Fibroblast of skin of back (primary cell): Measurements from ENCODE around the gene GUCA2B. TPM values are rescaled to one million over a fixed set of nuclear protein-coding genes. Genes with fewer than 3 reads are reported as not detected.
A peak's percentile ranks its signal among the peaks of the same experiment; 100 is the strongest.

Experiments
- DNase-seq: peaks from one replicate; pipeline ENCODE4 v3.0.0-alpha.2; 2013
- polyA plus RNA-seq, 2 experiments: library from polyadenylated mRNA; unstranded; fragments of 120-200 nt; gene quantifications; one replicate each; pipeline ENCODE4 v1.2.1, GENCODE V29; 2013; ENCODE audit not compliant: insufficient read length in 2 of 2

GUCA2B gene
- not detected for polyA plus RNA-seq (2013, experiment 1 of 2; ENCODE audit: insufficient read length)
- polyA plus RNA-seq (2013, experiment 2 of 2; ENCODE audit: insufficient read length): not detected

GRCh38 chr1:42152907-42153600 lies at the start of gene GUCA2B:
TSS of gene GUCA2B (plus strand) at chr1:42153410. CDS start at chr1:42153451, 41 bp downstream.
- no peak for DNase-seq

DNA sequence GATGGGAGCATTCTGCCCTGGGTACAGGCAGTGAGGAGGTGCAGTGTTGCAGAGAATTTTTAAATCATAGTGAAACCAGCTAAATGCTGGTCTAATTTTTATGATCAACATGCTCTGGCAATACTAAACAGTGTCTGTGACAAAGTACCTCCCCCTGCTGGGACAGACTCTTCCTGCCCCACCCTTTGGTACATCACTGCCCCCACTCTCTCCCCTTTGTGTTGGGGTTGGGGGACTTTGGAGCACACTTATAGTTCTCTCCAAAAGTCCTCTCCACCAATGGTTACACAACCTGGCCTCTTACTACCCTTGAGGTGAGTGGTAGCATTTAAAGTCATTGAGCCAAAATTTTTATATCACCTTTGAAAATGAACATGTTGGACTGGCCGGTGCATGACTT lies 48.2 kb upstream of the GUCA2B start:
- DNase-seq: no peak

DNA sequence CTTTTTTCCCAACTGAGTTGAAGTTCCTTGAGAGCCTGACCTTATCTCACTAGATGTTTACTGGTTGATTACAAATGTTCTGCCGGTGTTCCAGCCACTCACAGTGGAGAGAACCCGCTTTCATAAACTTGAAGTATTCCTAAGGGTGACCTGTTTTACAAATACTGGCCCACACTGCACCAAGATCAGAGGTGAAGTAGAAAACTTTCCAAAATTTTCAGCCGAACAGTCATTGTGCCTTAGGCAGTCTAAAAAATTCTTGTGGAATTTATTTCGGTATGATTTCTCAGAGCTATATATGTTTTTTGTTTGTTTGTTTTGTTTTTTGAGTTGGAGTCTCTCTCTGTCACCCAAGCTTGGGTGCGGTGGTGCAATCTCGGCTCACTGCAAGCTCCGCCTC lies 44.9 kb upstream of the GUCA2B start:
- no peak for DNase-seq

DNA sequence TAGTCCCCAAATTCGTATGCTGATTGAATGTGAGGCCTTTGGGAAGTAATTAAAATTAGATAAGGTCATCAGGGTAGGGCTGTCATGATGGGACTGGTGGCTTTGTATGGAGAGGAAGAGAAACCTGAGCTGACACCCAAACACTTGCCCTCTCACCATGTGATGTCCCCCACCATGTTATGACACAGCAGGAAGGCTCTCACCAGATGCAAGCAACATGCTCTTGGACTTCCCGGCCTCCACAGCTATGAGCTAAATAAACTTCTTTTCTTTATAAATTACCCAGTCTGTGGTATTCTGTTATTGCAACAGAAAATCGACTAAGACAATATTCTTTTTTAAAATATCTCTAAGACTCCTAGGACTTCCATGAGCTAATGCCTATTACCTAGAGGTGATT lies 43.6 kb upstream of the GUCA2B start:
- DNase-seq: no peak

DNA sequence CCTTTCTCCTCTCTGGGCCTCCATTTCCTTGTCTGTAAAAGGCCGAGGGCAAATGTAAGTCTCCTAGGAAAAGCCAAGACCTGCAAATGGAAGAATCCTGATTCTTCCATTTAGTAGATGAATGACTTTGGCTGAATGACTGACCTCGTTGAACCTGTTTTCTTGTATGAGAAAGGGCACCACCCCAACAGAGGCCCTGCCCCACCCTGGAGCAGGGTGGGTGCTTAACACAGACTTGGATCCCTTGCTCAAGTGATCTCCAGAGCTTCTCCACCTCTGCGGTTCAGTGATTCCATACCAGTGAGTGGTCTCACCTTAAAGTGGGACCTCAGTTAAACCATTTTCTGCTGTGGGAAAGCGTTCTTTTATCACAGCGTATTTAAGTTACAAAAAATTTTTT lies 39.0 kb upstream of the GUCA2B start:
- DNase-seq: peak; percentile 14

DNA sequence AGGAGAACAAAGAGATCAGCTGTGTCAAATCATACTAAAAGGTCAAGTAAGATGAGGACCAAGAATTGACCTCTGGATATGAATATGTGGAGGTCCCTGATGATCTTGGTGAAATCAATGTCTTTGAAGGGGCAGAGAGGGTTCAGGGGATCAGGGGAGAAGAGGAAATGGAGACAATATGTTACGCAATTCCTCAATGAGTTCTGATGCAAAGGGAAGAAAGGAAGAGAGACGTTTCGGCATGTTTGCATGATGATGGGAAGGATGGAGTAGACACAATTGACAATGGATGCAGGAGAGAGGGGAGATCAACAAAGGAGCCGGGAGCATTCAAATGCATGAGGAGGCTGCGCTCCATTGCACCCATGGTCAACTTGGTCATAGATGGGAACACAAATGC lies 36.0 kb upstream of the GUCA2B start:
- no peak for DNase-seq

GRCh38 chr1:42118125-42118524 lies 35.1 kb upstream of the GUCA2B start:
- DNase-seq: no peak

DNA sequence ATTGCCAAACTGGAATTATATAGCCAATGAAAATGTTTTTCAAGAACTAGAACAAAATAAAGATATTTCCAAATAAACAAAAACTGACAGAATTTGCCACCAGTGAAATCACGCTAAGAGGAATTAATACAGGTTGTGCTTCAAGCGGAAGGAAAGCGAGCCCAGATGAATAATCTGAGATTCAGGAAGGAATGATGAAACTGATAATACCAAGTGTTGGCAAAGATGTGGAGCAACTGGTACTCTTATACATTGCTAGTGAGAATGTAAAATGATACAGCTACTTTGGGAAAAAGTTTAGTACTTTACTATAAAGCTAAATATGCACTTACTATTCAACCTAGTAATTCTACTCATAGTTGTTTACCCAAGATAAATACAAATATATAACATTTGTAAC lies 30.8 kb upstream of the GUCA2B start:
- DNase-seq: no peak

DNA sequence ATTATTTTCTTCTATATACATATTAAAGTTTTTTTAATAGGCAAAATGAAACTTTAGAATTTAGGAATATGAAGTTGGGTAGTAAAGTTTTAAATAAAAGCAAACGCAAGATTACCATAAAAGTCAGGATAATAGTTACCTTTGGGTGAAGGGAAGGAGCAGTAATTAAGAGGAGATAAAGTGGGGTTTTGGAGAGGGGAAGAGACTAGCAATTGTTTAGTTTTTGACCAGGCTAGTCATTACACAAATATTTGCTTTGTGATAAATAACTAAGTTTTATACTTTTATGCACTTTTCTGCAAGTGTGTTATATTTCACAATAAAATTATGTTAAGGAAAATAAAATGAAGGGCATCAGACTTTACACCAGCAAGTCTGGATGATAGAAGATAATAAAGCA lies 27.7 kb upstream of the GUCA2B start:
- DNase-seq: no peak

GRCh38 chr1:42127767-42128166 lies 25.4 kb upstream of the GUCA2B start:
- no peak for DNase-seq

DNA sequence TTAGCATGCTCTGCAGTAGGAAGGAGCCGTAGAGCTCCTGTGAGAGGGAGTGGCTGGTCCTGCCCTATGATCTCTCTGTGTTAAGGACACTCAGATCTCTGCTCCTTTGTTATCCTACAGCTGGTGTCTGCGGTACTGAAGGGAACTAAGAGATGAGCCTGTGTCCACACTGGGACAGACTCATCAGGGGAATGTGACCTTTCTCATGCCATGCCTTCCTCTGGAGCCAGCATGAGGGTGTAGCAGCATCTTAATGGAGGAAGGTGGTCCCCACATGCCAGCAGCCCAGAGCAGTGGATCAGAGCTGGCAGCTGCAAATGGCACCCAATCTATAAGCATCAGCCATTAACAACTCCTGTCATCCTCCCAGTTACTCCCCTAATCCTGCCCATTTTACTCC lies 24.7 kb upstream of the GUCA2B start:
- DNase-seq: no peak

DNA sequence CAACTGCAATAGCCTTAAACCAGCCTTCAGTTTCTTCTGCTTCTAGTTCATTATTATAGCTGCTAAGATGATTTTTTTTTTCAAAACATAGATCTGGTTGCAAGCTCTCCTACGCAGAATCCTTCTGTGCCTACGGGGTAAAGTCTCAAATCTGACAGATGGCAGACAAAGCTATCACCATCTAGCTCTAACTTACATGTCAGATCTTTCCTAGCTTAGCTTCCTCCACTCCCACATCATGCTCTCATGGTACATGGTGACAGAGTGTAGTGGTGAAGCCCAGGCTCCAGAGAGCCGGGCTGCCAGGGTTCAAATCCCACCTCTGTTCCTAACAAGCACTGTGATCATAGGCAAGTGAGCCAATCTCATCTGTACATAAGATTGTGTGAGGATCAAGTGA lies 24.2 kb upstream of the GUCA2B start:
- DNase-seq: no peak

DNA sequence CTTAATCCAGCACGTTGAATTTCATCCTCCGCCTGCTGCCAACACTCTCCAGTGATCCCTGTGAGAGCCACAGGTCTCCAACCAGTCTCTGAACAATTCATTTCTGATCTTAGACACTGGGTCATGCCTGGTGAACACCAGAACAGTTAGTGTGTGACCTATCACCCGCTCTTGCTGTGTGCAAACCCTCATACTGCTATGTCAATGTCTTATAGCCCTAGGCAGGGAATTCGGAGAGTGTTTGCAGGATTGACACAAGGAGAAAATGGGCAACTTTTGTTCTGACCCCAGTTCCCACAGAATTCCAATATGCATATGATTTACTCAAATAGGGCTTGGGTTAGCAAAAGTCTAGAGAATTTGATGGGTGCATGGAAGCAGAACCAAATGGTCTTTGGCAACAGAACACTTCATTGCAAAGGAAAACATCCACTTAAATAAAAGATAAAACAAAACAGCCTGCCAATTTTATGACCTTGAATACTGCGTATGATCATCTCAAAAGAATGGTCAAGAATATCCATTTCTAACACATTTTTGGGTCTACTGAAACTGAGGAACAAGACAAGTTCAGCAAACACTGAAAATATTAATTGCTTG lies 23.0 kb upstream of the GUCA2B start:
- no peak for DNase-seq

DNA sequence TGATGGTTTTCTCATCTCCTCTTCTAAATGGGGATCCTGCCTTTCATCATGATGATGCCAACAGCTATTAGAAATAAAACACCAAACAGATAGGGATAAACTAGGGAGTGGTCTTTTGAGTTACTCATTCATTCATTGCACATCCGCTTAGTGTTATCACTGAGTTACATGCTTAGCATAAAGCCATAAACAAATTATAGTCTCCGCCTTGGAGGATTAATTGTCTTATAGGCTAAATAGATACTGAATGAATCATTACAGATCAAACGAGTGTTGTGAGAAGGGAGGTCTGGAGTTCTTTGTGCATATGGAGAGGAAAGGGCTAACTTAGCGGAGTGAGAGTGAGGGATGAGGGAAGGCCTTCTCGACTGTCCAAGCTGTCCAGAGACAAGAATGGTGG lies 19.8 kb upstream of the GUCA2B start:
- no peak for DNase-seq

DNA sequence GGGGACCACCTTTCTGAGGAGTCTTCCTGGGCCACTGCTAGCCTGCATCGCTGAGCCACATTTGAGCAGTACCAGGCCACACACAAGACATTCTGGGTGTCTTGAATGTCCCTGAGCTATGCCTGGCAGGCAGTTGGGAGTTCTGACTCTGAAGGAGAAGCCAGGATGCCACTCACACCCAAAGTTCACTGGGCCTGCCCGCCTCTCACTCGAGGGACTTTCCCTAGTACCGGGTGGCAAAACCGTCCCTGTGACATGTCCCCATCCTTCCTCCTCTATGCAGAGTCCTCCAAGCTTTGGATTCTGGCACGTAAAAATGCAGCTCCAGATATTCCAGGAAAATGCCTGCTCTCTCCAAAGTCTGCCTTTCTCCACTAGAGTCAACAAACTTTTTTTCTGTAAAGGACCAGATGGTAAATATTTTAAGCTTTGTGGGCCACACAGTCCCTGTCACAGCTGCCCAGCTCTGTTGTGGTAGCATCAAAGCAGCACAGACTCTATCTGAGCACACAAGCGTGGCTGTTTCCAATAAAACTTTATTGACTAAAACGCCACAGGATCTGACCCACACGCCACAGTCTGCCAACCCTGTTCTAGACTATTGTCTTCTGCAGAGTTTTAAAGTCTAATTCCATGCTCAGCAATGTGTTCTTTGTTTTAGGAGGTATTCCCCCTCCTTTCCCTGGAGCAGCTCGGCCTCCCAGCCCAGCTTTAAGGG lies 19.2 kb upstream of the GUCA2B start:
- DNase-seq: no peak

DNA sequence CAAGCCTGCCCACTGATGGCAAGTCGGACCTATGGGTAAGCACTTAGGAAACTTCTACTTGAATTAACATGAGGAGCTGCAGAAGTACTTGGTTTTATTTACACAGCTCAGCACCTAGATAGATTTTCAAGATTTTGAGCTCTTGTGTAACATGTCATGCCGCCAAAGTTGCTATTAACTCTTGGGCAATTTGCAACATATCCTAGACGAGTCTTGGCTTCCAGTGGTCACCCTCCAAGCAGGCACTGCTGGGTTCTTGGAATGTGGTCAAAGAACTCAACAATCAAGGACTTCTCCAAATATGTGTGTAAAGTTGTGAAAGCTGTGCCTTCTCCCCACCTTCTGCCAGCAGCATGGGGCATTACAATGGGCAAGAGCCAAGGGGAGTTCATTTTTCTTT lies 17.8 kb upstream of the GUCA2B start:
- DNase-seq: no peak

DNA sequence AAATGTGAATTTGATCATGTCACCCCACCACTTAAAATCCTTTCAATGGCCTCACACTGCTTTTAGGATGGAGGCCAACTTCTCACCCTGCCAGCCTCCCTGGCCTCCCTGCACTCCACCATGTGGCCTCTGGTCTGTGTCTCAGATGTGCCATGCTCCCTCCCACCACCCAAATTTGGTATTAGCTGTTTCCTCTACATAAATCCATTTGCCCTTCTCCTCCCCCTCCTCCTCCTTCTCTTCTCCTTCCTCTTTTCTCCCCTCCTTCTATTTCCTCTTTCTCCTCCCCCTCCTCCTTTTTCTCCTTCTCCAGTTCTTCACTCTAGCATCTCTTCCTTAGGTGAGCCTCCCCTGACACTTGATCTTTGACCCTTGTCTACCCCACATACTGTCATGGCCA lies 16.7 kb upstream of the GUCA2B start:
- no peak for DNase-seq

DNA sequence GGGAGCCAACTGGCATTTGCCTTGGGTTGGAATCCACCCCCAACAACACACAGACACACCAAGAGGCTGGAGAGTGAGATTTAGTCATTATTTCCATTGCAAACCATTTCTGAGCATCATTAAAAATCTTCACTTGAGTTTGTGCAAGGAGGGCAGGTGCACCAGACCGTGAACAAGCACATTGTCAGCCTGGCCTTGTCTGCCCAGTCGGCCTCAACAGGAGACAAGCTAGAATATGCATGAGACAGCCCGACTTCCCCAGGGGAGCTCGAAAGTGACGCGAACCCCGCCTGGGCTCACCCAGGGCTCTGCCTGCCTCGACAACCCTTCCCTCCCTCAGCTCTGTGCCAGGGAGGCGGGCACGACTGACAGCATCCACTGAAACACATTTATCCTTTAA lies 15.4 kb upstream of the GUCA2B start:
- no peak for DNase-seq

- no peak for DNase-seq
Observed at GRCh38 chr1:42138586-42138985, 14.6 kb upstream of the GUCA2B start.

DNA sequence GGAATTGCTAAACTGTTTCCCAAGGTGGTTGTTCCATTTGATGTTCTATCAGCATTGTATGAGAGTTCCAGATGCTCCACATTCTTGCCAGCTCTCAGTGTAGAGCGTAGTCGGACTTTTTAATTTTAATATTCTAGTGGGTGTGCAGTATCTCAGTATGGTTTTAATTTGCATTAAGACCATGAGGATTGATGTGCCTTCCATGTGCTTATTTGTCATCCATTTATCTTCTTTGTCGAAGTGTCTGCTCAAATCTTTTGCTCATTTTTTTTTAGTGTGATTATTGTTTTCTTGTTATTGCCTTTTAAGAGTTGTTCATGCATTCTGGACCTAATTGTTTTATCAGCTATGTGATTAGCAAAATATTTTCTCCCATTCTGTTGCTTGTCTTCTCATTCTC lies 13.8 kb upstream of the GUCA2B start:
- no peak for DNase-seq

GRCh38 chr1:42140191-42140590 lies 13.0 kb upstream of the GUCA2B start:
- DNase-seq: no peak

DNA sequence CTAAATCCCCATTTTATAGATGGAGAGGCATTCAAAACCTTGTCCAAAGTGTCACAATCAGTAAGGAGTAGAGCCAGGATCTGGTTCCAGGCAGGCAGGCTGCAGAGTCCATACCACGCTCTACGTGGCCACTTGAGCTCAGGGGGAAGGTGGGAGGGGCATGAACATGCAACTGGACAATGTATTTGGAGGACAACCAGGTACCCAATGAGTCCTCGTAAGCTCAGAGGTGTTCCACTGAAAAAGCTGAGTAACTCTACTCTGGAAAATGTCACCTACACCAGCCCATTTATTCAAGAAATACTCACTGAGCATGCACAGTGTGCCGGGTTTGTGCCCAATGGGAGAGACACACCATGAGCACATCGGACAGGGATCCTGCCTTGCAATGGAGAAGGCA lies 11.2 kb upstream of the GUCA2B start:
- DNase-seq: no peak

- DNase-seq: no peak
Observed at GRCh38 chr1:42142894-42143675, 10.1 kb upstream of the GUCA2B start.
